ENCODE results near the gene HDAC7. TPM values are rescaled to one million over a fixed set of nuclear protein-coding genes. Genes with fewer than 3 reads are reported as not detected.
A peak's percentile ranks its signal among the peaks of the same experiment; 100 is the strongest.

The HDAC7 gene
- total and polyA plus RNA-seq, 2 experiments from 2014 or later, result 41.3 to 60.1 TPM

DNA sequence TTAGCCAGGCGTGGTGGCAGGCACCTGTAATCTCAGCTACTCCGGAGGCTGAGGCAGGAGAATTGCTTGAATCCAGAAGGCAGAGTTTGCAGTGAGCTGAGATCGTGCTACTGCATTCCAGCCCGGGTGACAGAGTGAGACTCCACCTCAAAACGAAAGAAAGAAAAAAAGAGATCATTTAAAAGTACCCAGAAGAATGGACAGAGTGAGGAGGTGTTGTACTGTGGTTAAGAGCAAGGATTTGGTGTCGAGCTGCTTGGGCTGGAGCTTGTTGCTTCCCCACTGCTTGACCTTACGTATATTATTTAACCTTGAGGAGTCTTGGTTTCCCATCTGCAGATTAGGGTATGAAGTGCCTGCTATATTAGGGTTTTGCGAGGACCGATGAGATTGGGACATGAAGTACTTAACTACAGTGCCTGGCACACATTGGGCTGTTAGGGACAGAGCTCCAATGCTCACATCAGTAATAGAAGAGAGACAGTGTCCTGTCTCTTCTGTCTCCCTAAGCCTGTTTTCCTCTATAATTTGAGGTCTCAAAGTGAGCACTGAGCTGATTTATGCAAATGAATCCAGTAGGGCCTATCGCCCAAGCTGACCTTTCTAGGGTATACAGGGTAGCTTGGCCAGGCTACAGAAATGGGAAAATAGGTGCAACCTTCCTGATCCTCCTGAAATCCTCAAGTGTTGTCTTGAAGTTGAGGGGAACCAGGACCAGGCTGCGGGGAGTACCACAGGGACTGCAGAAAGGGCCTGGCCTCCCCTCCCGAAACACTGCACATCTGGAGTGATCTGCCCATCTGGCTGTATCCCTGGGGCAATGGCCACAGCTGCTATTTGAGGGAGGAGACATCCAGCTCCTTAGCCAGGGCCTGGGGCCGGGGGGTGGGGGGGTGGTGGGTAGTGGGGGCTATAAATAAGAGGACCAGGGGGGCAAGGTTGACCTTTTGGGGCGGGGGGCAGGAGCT, 8.6 kb upstream of the HDAC7 start:
- no peaks in the 10 kb centered on the region for H3K36me3 Mint-ChIP-seq (ENCODE audit: low read depth)
- no peak overlapping the region for H3K4me2 ChIP-seq
- DNase-seq (ENCODE audit: low spot score), result no peak
- H3K27ac ChIP-seq (ENCODE audit: low read depth), result 0 out of 2 replicates have a peak overlapping the region, but pooled peaks have one; percentile 55
- H3K4me3 Mint-ChIP-seq, result no peak overlapping the region
- H3K4me1 Mint-ChIP-seq, result peaks cover 42% of the 10 kb centered on the region
- no peaks in the 10 kb centered on the region for H3K79me2 ChIP-seq (replicated peaks; ENCODE audit: insufficient read depth)
- no peaks in the 10 kb centered on the region for H3F3A ChIP-seq (replicated peaks; ENCODE audit: low read depth)
- H3K4me3 ChIP-seq, result no peak overlapping the region
- H3K9me3 Mint-ChIP-seq, result no peaks in the 10 kb centered on the region; the same call in 2 of the 3 replicates
- H3K4me1 ChIP-seq (ENCODE audit: insufficient read depth), result peaks cover 24% of the 10 kb centered on the region
- ATAC-seq, result peak; percentile 9; the same call in 2 of the 3 replicates
- no peaks in the 10 kb centered on the region for H3K9me2 ChIP-seq (ENCODE audit: insufficient read depth)
- no peak overlapping the region; the same call in 1 of the 2 replicates for H3K27ac Mint-ChIP-seq
- no peaks in the 10 kb centered on the region for H3K27me3 ChIP-seq (ENCODE audit: insufficient read depth)
- H3K36me3 ChIP-seq (ENCODE audit: insufficient read depth), result no peaks in the 10 kb centered on the region
- TF ChIP-seq JUNB (IDR thresholded peaks at IDR 0.05; ENCODE audit: unreplicated experiment) (no peak), ZNF114 (CRISPR knock-in tag; IDR thresholded peaks at IDR 0.05) (no peak), EZH2 (IDR thresholded peaks at IDR 0.05; ENCODE audit: low read depth, unreplicated experiment) (no peak), POLR2AphosphoS5 (IDR thresholded peaks at IDR 0.05; ENCODE audit: low read depth) (no peak), NANOG (IDR thresholded peaks at IDR 0.05; ENCODE audit: borderline replicate concordance) (no peak), CREB1 (CRISPR knock-in tag; IDR thresholded peaks at IDR 0.05; ENCODE audit: low read depth) (no peak), STAT1 (IDR thresholded peaks at IDR 0.05; ENCODE audit: unreplicated experiment) (no peak), EZH2phosphoT487 (IDR thresholded peaks at IDR 0.05; ENCODE audit: unreplicated experiment) (no peak), ZNF331 (CRISPR knock-in tag; IDR thresholded peaks at IDR 0.05; ENCODE audit: low read depth) (no peak)
- TF ChIP-seq, protein P1, sequence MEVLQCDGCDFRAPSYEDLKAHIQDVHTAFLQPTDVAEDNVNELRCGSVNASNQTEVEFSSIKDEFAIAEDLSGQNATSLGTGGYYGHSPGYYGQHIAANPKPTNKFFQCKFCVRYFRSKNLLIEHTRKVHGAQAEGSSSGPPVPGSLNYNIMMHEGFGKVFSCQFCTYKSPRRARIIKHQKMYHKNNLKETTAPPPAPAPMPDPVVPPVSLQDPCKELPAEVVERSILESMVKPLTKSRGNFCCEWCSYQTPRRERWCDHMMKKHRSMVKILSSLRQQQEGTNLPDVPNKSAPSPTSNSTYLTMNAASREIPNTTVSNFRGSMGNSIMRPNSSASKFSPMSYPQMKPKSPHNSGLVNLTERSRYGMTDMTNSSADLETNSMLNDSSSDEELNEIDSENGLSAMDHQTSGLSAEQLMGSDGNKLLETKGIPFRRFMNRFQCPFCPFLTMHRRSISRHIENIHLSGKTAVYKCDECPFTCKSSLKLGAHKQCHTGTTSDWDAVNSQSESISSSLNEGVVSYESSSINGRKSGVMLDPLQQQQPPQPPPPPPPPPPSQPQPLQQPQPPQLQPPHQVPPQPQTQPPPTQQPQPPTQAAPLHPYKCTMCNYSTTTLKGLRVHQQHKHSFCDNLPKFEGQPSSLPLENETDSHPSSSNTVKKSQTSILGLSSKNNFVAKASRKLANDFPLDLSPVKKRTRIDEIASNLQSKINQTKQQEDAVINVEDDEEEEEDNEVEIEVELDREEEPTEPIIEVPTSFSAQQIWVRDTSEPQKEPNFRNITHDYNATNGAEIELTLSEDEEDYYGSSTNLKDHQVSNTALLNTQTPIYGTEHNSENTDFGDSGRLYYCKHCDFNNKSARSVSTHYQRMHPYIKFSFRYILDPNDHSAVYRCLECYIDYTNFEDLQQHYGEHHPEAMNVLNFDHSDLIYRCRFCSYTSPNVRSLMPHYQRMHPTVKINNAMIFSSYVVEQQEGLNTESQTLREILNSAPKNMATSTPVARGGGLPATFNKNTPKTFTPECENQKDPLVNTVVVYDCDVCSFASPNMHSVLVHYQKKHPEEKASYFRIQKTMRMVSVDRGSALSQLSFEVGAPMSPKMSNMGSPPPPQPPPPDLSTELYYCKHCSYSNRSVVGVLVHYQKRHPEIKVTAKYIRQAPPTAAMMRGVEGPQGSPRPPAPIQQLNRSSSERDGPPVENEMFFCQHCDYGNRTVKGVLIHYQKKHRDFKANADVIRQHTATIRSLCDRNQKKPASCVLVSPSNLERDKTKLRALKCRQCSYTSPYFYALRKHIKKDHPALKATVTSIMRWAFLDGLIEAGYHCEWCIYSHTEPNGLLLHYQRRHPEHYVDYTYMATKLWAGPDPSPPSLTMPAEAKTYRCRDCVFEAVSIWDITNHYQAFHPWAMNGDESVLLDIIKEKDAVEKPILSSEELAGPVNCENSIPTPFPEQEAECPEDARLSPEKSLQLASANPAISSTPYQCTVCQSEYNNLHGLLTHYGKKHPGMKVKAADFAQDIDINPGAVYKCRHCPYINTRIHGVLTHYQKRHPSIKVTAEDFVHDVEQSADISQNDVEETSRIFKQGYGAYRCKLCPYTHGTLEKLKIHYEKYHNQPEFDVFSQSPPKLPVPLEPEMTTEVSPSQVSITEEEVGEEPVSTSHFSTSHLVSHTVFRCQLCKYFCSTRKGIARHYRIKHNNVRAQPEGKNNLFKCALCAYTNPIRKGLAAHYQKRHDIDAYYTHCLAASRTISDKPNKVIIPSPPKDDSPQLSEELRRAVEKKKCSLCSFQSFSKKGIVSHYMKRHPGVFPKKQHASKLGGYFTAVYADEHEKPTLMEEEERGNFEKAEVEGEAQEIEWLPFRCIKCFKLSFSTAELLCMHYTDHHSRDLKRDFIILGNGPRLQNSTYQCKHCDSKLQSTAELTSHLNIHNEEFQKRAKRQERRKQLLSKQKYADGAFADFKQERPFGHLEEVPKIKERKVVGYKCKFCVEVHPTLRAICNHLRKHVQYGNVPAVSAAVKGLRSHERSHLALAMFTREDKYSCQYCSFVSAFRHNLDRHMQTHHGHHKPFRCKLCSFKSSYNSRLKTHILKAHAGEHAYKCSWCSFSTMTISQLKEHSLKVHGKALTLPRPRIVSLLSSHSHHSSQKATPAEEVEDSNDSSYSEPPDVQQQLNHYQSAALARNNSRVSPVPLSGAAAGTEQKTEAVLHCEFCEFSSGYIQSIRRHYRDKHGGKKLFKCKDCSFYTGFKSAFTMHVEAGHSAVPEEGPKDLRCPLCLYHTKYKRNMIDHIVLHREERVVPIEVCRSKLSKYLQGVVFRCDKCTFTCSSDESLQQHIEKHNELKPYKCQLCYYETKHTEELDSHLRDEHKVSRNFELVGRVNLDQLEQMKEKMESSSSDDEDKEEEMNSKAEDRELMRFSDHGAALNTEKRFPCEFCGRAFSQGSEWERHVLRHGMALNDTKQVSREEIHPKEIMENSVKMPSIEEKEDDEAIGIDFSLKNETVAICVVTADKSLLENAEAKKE (CRISPR knock-in tag; IDR thresholded peaks at IDR 0.05), result no peak
- TF ChIP-seq, protein P2, sequence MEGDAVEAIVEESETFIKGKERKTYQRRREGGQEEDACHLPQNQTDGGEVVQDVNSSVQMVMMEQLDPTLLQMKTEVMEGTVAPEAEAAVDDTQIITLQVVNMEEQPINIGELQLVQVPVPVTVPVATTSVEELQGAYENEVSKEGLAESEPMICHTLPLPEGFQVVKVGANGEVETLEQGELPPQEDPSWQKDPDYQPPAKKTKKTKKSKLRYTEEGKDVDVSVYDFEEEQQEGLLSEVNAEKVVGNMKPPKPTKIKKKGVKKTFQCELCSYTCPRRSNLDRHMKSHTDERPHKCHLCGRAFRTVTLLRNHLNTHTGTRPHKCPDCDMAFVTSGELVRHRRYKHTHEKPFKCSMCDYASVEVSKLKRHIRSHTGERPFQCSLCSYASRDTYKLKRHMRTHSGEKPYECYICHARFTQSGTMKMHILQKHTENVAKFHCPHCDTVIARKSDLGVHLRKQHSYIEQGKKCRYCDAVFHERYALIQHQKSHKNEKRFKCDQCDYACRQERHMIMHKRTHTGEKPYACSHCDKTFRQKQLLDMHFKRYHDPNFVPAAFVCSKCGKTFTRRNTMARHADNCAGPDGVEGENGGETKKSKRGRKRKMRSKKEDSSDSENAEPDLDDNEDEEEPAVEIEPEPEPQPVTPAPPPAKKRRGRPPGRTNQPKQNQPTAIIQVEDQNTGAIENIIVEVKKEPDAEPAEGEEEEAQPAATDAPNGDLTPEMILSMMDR (conservative IDR thresholded peaks at IDR 0.05; ENCODE audit: low read depth in 2 of 2), result no peak
- TF ChIP-seq, protein P3, sequence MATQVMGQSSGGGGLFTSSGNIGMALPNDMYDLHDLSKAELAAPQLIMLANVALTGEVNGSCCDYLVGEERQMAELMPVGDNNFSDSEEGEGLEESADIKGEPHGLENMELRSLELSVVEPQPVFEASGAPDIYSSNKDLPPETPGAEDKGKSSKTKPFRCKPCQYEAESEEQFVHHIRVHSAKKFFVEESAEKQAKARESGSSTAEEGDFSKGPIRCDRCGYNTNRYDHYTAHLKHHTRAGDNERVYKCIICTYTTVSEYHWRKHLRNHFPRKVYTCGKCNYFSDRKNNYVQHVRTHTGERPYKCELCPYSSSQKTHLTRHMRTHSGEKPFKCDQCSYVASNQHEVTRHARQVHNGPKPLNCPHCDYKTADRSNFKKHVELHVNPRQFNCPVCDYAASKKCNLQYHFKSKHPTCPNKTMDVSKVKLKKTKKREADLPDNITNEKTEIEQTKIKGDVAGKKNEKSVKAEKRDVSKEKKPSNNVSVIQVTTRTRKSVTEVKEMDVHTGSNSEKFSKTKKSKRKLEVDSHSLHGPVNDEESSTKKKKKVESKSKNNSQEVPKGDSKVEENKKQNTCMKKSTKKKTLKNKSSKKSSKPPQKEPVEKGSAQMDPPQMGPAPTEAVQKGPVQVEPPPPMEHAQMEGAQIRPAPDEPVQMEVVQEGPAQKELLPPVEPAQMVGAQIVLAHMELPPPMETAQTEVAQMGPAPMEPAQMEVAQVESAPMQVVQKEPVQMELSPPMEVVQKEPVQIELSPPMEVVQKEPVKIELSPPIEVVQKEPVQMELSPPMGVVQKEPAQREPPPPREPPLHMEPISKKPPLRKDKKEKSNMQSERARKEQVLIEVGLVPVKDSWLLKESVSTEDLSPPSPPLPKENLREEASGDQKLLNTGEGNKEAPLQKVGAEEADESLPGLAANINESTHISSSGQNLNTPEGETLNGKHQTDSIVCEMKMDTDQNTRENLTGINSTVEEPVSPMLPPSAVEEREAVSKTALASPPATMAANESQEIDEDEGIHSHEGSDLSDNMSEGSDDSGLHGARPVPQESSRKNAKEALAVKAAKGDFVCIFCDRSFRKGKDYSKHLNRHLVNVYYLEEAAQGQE (IDR thresholded peaks at IDR 0.05; ENCODE audit: unreplicated experiment), result no peak
- TF ChIP-seq, protein P4, sequence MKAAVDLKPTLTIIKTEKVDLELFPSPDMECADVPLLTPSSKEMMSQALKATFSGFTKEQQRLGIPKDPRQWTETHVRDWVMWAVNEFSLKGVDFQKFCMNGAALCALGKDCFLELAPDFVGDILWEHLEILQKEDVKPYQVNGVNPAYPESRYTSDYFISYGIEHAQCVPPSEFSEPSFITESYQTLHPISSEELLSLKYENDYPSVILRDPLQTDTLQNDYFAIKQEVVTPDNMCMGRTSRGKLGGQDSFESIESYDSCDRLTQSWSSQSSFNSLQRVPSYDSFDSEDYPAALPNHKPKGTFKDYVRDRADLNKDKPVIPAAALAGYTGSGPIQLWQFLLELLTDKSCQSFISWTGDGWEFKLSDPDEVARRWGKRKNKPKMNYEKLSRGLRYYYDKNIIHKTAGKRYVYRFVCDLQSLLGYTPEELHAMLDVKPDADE (IDR thresholded peaks at IDR 0.05), result no peak
- H4K20me1 ChIP-seq (replicated peaks; ENCODE audit: insufficient read depth), result no peaks in the 10 kb centered on the region
- no peak overlapping the region for H2AFZ ChIP-seq
- H3K27me3 Mint-ChIP-seq (ENCODE audit: insufficient read depth, low read depth, poor library complexity), result peaks cover 7% of the 10 kb centered on the region

Data from GM23338 (cell line).